Measurements from ENCODE around the gene ESRRB.

ESRRB gene

GRCh38 chr14:76546426-76547221 is 170.7 kb downstream of the ESRRB start:
- DNase-seq, result no peak

DNA sequence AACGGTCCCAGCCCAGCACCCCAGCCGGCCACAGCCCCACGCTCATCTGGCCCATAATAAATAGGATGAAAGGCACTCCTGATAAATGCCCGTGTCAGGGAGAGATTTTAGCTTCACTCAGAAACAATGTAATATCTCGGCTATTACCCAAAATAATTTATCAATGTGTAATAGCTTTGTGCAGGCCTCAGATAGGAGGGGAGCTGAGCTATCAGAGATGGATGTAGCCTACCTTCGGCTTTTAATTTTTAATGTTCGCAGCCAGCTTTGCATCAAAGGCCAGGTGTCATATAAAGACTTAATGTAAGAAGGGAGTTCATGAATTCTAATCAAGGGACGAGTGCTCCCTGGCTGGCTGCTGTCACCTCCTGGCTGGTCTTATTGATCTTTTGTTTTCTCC is 171.9 kb downstream of the ESRRB start:
- DNase-seq, result no peak

DNA sequence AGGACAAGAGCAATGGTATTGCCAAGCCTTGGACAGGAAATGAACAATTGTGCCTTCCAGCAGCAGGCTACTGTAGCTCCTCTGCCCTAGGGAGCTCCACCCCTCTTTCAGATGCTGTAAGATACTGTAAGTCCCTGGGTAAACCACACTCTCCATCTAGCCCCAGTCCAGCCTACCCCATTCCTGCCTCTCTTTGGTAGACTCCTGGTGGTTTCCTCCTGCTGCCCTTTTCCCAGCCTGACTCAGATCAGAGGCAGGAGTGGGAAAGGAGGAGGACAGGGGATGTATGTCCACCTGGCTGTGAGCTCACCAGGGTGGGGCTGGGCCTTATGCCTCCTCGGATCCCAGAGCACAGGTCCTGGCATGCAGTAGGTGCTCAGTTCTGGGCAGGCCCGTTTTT is 174.6 kb downstream of the ESRRB start:
- no peak for DNase-seq

DNA sequence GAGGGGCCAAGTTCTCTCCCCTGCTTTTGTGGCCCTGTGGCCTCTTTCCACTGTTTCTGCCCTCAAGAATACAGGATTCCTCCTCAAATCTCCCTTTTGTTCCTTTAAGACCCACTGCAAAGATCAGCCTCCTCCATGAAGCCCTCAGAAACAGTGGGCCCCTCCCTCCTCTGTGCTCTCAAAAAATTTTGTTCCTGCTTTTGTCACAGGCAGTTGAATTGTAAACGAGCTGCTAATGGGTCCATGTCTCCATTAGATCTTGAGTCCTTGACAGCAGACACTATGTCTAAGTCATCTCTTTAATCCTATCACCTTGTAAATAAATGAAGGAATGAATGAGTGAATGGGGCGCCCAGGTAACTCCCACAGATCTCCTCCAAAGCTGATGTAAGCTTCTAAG is 175.2 kb downstream of the ESRRB start:
- no peak for DNase-seq
